ENCODE results near the gene CIPC. TPM values are rescaled to one million over a fixed set of nuclear protein-coding genes. Genes with fewer than 3 reads are reported as not detected.

Gene CIPC
- total RNA-seq, 1 experiment from 2014 or later: 20.6 TPM

DNA sequence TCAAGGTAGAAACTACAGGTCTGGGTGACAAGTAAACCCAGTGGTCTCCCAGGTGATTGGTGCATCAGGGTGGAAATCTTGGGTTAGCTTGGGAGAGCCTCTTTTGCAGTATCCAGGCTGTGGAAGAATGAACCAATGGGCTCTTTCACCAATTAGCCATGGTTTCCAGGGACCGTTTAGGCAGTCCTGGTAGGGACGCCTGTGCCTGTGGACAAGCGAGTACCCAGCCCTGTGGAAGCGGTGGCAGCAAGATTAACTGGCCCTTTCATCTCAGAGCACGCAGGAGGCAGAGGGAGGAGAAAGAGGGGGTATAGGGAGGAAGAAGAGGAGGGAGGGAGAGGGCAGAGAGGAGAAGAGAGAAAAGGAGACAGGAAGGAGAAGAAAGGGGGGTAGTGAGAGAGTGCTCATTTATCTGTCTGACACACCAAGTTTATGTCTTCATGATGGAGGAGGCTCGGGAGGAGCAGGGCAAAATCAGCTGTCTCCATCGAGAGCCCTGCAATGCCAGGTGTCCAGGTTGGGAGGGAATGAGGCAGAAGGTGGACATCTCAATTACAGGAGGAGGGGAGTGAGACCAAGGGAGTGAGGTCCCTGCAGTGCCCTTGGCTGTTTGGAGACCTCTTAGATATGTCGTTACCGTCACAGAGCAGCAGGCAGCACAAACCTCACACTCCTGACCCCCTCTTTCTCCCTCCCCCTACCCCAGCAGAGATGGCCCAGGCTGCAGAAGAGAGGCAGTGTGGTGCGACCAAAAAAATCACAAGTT, 48.1 kb downstream of the CIPC start:
- POLR2A ChIA-PET: no interaction called here
- Histone ChIP-seq H3K9me3 (ENCODE audit: control insufficient read depth in 1 of 2, insufficient read depth in 1 of 2, low read depth in 1 of 2, low read length in 2 of 2) (no peaks in the 10 kb centered on the region), H3K9me2 (ENCODE audit: insufficient read depth) (no peaks in the 10 kb centered on the region), H3K27me3 (ENCODE audit: insufficient read depth, low read length) (peaks cover 13% of the 10 kb centered on the region; the same call in 1 of the 2 replicates), H3K27ac (ENCODE audit: low read depth, low read length) (no peak overlapping the region), H3K9ac (ENCODE audit: low read length) (no peak overlapping the region), H2AFZ (ENCODE audit: low read depth, low read length, poor library complexity, severe bottlenecking) (no peak overlapping the region), H3K36me3 (ENCODE audit: control insufficient read depth in 1 of 2, insufficient read depth in 2 of 2, low read length in 2 of 2) (no peaks in the 10 kb centered on the region), H4K20me1 (ENCODE audit: insufficient read depth) (no peaks in the 10 kb centered on the region), H3K4me3 (replicated peaks in 1 of 2; ENCODE audit: low read depth in 1 of 2, low read length in 2 of 2) (no peak overlapping the region), H3K79me2 (ENCODE audit: insufficient read depth, low read length) (no peaks in the 10 kb centered on the region), H3K4me1 (ENCODE audit: control insufficient read depth in 1 of 2, insufficient read depth in 2 of 2, low read length in 2 of 2) (peaks cover 0 to 5% of the 10 kb centered on the region in 2 experiments; a peak in 1 of 4 replicates), H3K4me2 (ENCODE audit: low read length) (no peak overlapping the region)
- RAD21 ChIA-PET (ENCODE audit: low non-redundant PET in 1 of 2, low total read pairs in 2 of 2, uncharacterized antibody in 2 of 2, unreplicated experiment in 2 of 2): no interaction called here
- CTCF ChIA-PET: interaction anchor here (1.3 kb wide), 1 partner anchor 270 kb away, joined by 3 read pairs; no protein-coding TSS in a partner anchor
- DNase-seq (ENCODE audit: low read depth, low spot score) (no peak), ATAC-seq (no peak)
- intact Hi-C loops (cut with micrococcal nuclease): no loop called here
- BruUV-seq (replicated peaks): no TSS peak
- TF ChIP-seq SRF (IDR thresholded peaks at IDR 0.05; ENCODE audit: low read depth) (no peak), FOSL1 (IDR thresholded peaks at IDR 0.05; ENCODE audit: low read depth) (no peak), JUND (IDR thresholded peaks at IDR 0.05) (no peak), ZFX (IDR thresholded peaks at IDR 0.05) (no peak), CEBPB (IDR thresholded peaks at IDR 0.05; ENCODE audit: low read depth) (no peak), ELF1 (IDR thresholded peaks at IDR 0.05; ENCODE audit: borderline replicate concordance, low read depth) (no peak), RAD21 (IDR thresholded peaks at IDR 0.05; ENCODE audit: low read depth) (no peak), EZH2 (IDR thresholded peaks at IDR 0.05) (no peak), YY1 (IDR thresholded peaks at IDR 0.05; ENCODE audit: extremely low read depth, insufficient replicate concordance, low read depth, low read length) (no peak), CBX3 (IDR thresholded peaks at IDR 0.05; ENCODE audit: low read depth) (no peak), ZNF274 (IDR thresholded peaks at IDR 0.05; ENCODE audit: low read depth, low read length) (no peak), POLR2AphosphoS5 (IDR thresholded peaks at IDR 0.05; ENCODE audit: low read depth, low read length) (no peak), SIN3A (IDR thresholded peaks at IDR 0.05; ENCODE audit: low read depth) (no peak), EGR1 (IDR thresholded peaks at IDR 0.05; ENCODE audit: low read depth) (no peak), TCF7L2 (IDR thresholded peaks at IDR 0.05; ENCODE audit: borderline replicate concordance, extremely low read depth, insufficient read depth, insufficient read length) (no peak)
- TF ChIP-seq, protein P1, sequence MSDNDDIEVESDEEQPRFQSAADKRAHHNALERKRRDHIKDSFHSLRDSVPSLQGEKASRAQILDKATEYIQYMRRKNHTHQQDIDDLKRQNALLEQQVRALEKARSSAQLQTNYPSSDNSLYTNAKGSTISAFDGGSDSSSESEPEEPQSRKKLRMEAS (IDR thresholded peaks at IDR 0.05): no peak
- TF ChIP-seq, protein P2, sequence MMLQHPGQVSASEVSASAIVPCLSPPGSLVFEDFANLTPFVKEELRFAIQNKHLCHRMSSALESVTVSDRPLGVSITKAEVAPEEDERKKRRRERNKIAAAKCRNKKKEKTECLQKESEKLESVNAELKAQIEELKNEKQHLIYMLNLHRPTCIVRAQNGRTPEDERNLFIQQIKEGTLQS (IDR thresholded peaks at IDR 0.05): no peak
- TF ChIP-seq, protein P3, sequence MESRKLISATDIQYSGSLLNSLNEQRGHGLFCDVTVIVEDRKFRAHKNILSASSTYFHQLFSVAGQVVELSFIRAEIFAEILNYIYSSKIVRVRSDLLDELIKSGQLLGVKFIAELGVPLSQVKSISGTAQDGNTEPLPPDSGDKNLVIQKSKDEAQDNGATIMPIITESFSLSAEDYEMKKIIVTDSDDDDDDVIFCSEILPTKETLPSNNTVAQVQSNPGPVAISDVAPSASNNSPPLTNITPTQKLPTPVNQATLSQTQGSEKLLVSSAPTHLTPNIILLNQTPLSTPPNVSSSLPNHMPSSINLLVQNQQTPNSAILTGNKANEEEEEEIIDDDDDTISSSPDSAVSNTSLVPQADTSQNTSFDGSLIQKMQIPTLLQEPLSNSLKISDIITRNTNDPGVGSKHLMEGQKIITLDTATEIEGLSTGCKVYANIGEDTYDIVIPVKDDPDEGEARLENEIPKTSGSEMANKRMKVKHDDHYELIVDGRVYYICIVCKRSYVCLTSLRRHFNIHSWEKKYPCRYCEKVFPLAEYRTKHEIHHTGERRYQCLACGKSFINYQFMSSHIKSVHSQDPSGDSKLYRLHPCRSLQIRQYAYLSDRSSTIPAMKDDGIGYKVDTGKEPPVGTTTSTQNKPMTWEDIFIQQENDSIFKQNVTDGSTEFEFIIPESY (IDR thresholded peaks at IDR 0.05; ENCODE audit: extremely low read depth, insufficient replicate concordance, low read length): no peak
- TF ChIP-seq, protein P4, sequence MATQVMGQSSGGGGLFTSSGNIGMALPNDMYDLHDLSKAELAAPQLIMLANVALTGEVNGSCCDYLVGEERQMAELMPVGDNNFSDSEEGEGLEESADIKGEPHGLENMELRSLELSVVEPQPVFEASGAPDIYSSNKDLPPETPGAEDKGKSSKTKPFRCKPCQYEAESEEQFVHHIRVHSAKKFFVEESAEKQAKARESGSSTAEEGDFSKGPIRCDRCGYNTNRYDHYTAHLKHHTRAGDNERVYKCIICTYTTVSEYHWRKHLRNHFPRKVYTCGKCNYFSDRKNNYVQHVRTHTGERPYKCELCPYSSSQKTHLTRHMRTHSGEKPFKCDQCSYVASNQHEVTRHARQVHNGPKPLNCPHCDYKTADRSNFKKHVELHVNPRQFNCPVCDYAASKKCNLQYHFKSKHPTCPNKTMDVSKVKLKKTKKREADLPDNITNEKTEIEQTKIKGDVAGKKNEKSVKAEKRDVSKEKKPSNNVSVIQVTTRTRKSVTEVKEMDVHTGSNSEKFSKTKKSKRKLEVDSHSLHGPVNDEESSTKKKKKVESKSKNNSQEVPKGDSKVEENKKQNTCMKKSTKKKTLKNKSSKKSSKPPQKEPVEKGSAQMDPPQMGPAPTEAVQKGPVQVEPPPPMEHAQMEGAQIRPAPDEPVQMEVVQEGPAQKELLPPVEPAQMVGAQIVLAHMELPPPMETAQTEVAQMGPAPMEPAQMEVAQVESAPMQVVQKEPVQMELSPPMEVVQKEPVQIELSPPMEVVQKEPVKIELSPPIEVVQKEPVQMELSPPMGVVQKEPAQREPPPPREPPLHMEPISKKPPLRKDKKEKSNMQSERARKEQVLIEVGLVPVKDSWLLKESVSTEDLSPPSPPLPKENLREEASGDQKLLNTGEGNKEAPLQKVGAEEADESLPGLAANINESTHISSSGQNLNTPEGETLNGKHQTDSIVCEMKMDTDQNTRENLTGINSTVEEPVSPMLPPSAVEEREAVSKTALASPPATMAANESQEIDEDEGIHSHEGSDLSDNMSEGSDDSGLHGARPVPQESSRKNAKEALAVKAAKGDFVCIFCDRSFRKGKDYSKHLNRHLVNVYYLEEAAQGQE (IDR thresholded peaks at IDR 0.05; ENCODE audit: low read depth): no peak
- TF ChIP-seq, protein P5, sequence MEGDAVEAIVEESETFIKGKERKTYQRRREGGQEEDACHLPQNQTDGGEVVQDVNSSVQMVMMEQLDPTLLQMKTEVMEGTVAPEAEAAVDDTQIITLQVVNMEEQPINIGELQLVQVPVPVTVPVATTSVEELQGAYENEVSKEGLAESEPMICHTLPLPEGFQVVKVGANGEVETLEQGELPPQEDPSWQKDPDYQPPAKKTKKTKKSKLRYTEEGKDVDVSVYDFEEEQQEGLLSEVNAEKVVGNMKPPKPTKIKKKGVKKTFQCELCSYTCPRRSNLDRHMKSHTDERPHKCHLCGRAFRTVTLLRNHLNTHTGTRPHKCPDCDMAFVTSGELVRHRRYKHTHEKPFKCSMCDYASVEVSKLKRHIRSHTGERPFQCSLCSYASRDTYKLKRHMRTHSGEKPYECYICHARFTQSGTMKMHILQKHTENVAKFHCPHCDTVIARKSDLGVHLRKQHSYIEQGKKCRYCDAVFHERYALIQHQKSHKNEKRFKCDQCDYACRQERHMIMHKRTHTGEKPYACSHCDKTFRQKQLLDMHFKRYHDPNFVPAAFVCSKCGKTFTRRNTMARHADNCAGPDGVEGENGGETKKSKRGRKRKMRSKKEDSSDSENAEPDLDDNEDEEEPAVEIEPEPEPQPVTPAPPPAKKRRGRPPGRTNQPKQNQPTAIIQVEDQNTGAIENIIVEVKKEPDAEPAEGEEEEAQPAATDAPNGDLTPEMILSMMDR (IDR thresholded peaks at IDR 0.05 in 2 of 3, conservative IDR thresholded peaks at IDR 0.05 in 1 of 3; ENCODE audit: borderline replicate concordance in 1 of 3, insufficient read depth in 1 of 3, low read depth in 2 of 3, low read length in 2 of 3): no peak
